IMR-90 (cell line): Measurements from ENCODE around the gene KCNG4. TPM values are rescaled to one million over a fixed set of nuclear protein-coding genes. Genes with fewer than 3 reads are reported as not detected.

Experiments
- ATAC-seq: fragments of 200-7000 bp; cut with Tn5 transposase; 2 replicates; pipeline ENCODE4 v1.9.1; 2020; ENCODE audit warnings: low read depth, mild to moderate bottlenecking, moderate library complexity
- BruUV-seq: library from RNA; stranded (reverse); fragments of 400-500 nt; replicated peaks from 2 replicates; lab custom pipeline; 2021; lab: Mats Ljungman, UMichigan
- CTCF ChIA-PET: fragments of 300-600 bp; formaldehyde crosslinking; extraction: SDS; loops from one replicate; lab custom pipeline; 2021; ENCODE audit warnings: antibody characterized with exemption; lab: Yijun Ruan, JAX
- POLR2A ChIA-PET: fragments of 300-600 bp; sonication (Branson Sonifier 250); formaldehyde crosslinking; loops from one replicate; lab custom pipeline; 2022; ENCODE audit warnings: antibody characterized with exemption; ENCODE audit not compliant: unreplicated experiment; lab: Charles Lee
- DNase-seq: peaks from one replicate; pipeline ENCODE4 v3.0.0; 2013
- H2AFZ ChIP-seq: replicated peaks from 2 replicates; pipeline ENCODE3; 2013; ENCODE audit warnings: low read length, mild to moderate bottlenecking; ENCODE audit not compliant: poor library complexity
- H2AK5ac ChIP-seq: 2 replicates; pipeline ENCODE4 v1.6.1; 2013; ENCODE audit warnings: low read depth, low read length, inconsistent platforms
- H2AK9ac ChIP-seq: replicated peaks from 2 replicates; pipeline ENCODE3; 2013; ENCODE audit warnings: mild to moderate bottlenecking, low read depth, low read length, moderate library complexity; ENCODE audit not compliant: poor library complexity
- H2BK120ac ChIP-seq: 2 replicates; pipeline ENCODE4 v1.6.1; 2013; ENCODE audit warnings: low read depth, low read length, inconsistent platforms
- H2BK15ac ChIP-seq: 3 replicates; pipeline ENCODE4 v1.6.1; 2013; ENCODE audit warnings: low read depth, low read length, inconsistent platforms
- H2BK20ac ChIP-seq: 2 replicates; pipeline ENCODE4 v1.6.1; 2013; ENCODE audit warnings: low read depth, mild to moderate bottlenecking, inconsistent platforms, low read length, moderate library complexity
- H2BK5ac ChIP-seq: 2 replicates; pipeline ENCODE4 v1.6.1; 2013; ENCODE audit warnings: mild to moderate bottlenecking, low read depth, low read length, inconsistent platforms; ENCODE audit not compliant: poor library complexity, severe bottlenecking
- H3K14ac ChIP-seq: replicated peaks from 2 replicates; pipeline ENCODE4 v1.6.1; 2013; ENCODE audit warnings: low read depth, low read length, inconsistent platforms
- H3K18ac ChIP-seq: 2 replicates; pipeline ENCODE4 v1.6.1; 2013; ENCODE audit warnings: low read depth, low read length, control low read depth
- H3K23ac ChIP-seq: 2 replicates; pipeline ENCODE4 v1.6.1; 2013; ENCODE audit warnings: low read depth, low read length, inconsistent platforms
- H3K27ac ChIP-seq: 2 replicates; pipeline ENCODE4 v1.5.1; 2013; ENCODE audit warnings: mild to moderate bottlenecking, control low read depth, low read length; ENCODE audit not compliant: insufficient read depth
- H3K27me3 ChIP-seq: 2 replicates; pipeline ENCODE4 v1.6.1; 2013; ENCODE audit warnings: low read length; ENCODE audit not compliant: control insufficient read depth, insufficient read depth
- H3K36me3 ChIP-seq: 2 replicates; pipeline ENCODE4 v1.6.1; 2013; ENCODE audit warnings: low read length, mixed read lengths; ENCODE audit not compliant: control insufficient read depth, insufficient read depth
- H3K4ac ChIP-seq: 2 replicates; pipeline ENCODE4 v1.6.1; 2013; ENCODE audit warnings: low read depth, low read length, inconsistent platforms
- H3K4me1 ChIP-seq: 2 replicates; pipeline ENCODE4 v1.6.1; 2013; ENCODE audit warnings: low read length, mixed read lengths; ENCODE audit not compliant: control insufficient read depth, insufficient read depth
- H3K4me2 ChIP-seq: 2 replicates; pipeline ENCODE4 v1.6.1; 2013; ENCODE audit warnings: low read depth, mild to moderate bottlenecking, control low read depth, low read length, moderate library complexity
- H3K4me3 ChIP-seq: 2 replicates; pipeline ENCODE4 v1.5.1; 2013; ENCODE audit warnings: low read depth, mild to moderate bottlenecking, control low read depth, low read length, moderate library complexity; ENCODE audit not compliant: insufficient read depth
- H3K56ac ChIP-seq: 2 replicates; pipeline ENCODE4 v1.6.1; 2013; ENCODE audit warnings: low read length, inconsistent platforms; ENCODE audit not compliant: insufficient read depth; ENCODE audit errors: extremely low read depth
- H3K79me1 ChIP-seq, 2 experiments: 2 replicates each; pipeline ENCODE4 v1.6.1; 2013; ENCODE audit warnings: low read length in 2 of 2, inconsistent platforms in 1 of 2, low read depth in 1 of 2
- H3K9ac ChIP-seq: 2 replicates; pipeline ENCODE4 v1.6.1; 2013; ENCODE audit warnings: low read depth, low read length, control low read depth
- H3K9me1 ChIP-seq: 2 replicates; pipeline ENCODE4 v1.6.1; 2013; ENCODE audit warnings: low read length, inconsistent platforms; ENCODE audit not compliant: insufficient read depth
- H3K9me3 ChIP-seq: 2 replicates; pipeline ENCODE4 v1.6.1; 2013; ENCODE audit warnings: low read length; ENCODE audit not compliant: control insufficient read depth, insufficient read depth
- H4K20me1 ChIP-seq: 2 replicates; pipeline ENCODE4 v1.6.1; 2013; ENCODE audit warnings: low read length, inconsistent platforms; ENCODE audit not compliant: insufficient read depth
- H4K5ac ChIP-seq: 2 replicates; pipeline ENCODE4 v1.6.1; 2013; ENCODE audit warnings: mild to moderate bottlenecking, low read depth, low read length, control low read depth
- H4K8ac ChIP-seq, 2 experiments: 2 replicates each; pipeline ENCODE4 v1.6.1; 2013; ENCODE audit warnings: low read depth in 2 of 2, low read length in 2 of 2, control low read depth in 1 of 2, inconsistent platforms in 1 of 2
- H4K91ac ChIP-seq: 2 replicates; pipeline ENCODE4 v1.6.1; 2013; ENCODE audit warnings: low read depth, low read length, inconsistent platforms; ENCODE audit not compliant: insufficient read depth
- BHLHE40 ChIP-seq: fragments of 150-350 bp; IDR thresholded peaks from 2 replicates; pipeline ENCODE4 v1.6.1; 2016; ENCODE audit warnings: mild to moderate bottlenecking, low read depth, low read length
- CEBPB ChIP-seq: IDR thresholded peaks from 2 replicates; pipeline ENCODE4 v1.6.1; 2012; ENCODE audit warnings: low read depth, low read length, improper control_type of control experiment
- CHD1 ChIP-seq: IDR thresholded peaks from 2 replicates; pipeline ENCODE4 v1.6.1; 2012; ENCODE audit warnings: low read depth, low read length, improper control_type of control experiment
- FOS ChIP-seq: fragments of 150-350 bp; IDR thresholded peaks from 2 replicates; pipeline ENCODE4 v1.6.1; 2016; ENCODE audit warnings: low read depth, low read length
- MAFK ChIP-seq: IDR thresholded peaks from 2 replicates; pipeline ENCODE4 v1.6.1; 2012; ENCODE audit warnings: low read depth, low read length, improper control_type of control experiment
- MAZ ChIP-seq: IDR thresholded peaks from 2 replicates; pipeline ENCODE4 v1.6.1; 2012; ENCODE audit warnings: low read depth, mild to moderate bottlenecking, low read length, improper control_type of control experiment, moderate library complexity, borderline replicate concordance
- MXI1 ChIP-seq: IDR thresholded peaks from 2 replicates; pipeline ENCODE4 v1.6.1; 2012; ENCODE audit warnings: low read depth, mild to moderate bottlenecking, low read length, moderate library complexity, borderline replicate concordance
- NFE2L2 ChIP-seq: fragments of 150-350 bp; IDR thresholded peaks from 2 replicates; pipeline ENCODE4 v1.6.1; 2016; ENCODE audit warnings: low read depth, mild to moderate bottlenecking, low read length
- POLR2A ChIP-seq: IDR thresholded peaks from 2 replicates; pipeline ENCODE4 v1.6.1; 2012; ENCODE audit warnings: mild to moderate bottlenecking, low read depth, low read length
- RAD21 ChIP-seq: IDR thresholded peaks from 2 replicates; pipeline ENCODE4 v1.6.1; 2012; ENCODE audit warnings: low read length, improper control_type of control experiment
- RCOR1 ChIP-seq: IDR thresholded peaks from 2 replicates; pipeline ENCODE4 v1.6.1; 2012; ENCODE audit warnings: mild to moderate bottlenecking, low read length, improper control_type of control experiment; ENCODE audit not compliant: insufficient replicate concordance
- RFX5 ChIP-seq: IDR thresholded peaks from 2 replicates; pipeline ENCODE4 v1.8.0; 2012; ENCODE audit warnings: low read depth, mild to moderate bottlenecking, low read length, moderate library complexity
- SMC3 ChIP-seq: fragments of 150-350 bp; IDR thresholded peaks from 2 replicates; pipeline ENCODE4 v1.6.1; 2016; ENCODE audit warnings: low read depth, mild to moderate bottlenecking, antibody characterized with exemption, low read length, moderate library complexity
- WGBS, 2 experiments: methylation state at CpG; one replicate each; pipeline versions ENCODE4 v1.1.5 to v1.1.7; 2013; ENCODE audit warnings: missing lambda C conversion rate in 2 of 2; ENCODE audit not compliant: insufficient read length in 1 of 2; ENCODE audit errors: extremely low coverage in 2 of 2; 5-methylcytosine and 5-hydroxymethylcytosine counted together
- dilution Hi-C: fragments of 300-500 bp; cut with HindIII; formaldehyde crosslinking; loops from one replicate; pipeline ENCODE4 v1.14.3; 2018; ENCODE audit warnings: low sequenced_read_pairs; ENCODE audit not compliant: unreplicated experiment
- in situ Hi-C: fragments of 300-500 bp; cut with MboI; formaldehyde crosslinking; loops from 3 replicates; pipeline ENCODE4 v1.14.3; 2019; ENCODE audit warnings: low sequenced_read_pairs, inconsistent platforms, mixed read lengths
- intact Hi-C: fragments of 100-400 bp; cut with micrococcal nuclease; formaldehyde crosslinking; loops from 2 replicates; pipeline ENCODE4 v1.10.0; 2022
- polyA plus RNA-seq, 3 experiments: library from polyadenylated mRNA; depleted of rRNA; stranded (reverse); fragments of >200 nt; gene quantifications; 2 replicates each; pipeline ENCODE4 v1.2.3, GENCODE V29; 2012; ENCODE audit warnings: low replicate concordance in 1 of 3
- total RNA-seq: library from RNA; depleted of rRNA; stranded (reverse); fragments of >200 nt; gene quantifications from 2 replicates; pipeline ENCODE4 v1.2.3, GENCODE V29; 2012
- TF ChIP-seq, protein P1 (sequence below): fragments of 150-350 bp; IDR thresholded peaks from 2 replicates; pipeline ENCODE4 v1.6.1; 2016; ENCODE audit warnings: low read depth, mild to moderate bottlenecking, low read length, moderate library complexity, borderline replicate concordance
- TF ChIP-seq, protein P2 (sequence below): conservative IDR thresholded peaks from 2 replicates; pipeline ENCODE4 v1.5.1; 2012; ENCODE audit warnings: mild to moderate bottlenecking, low read depth, low read length, improper control_type of control experiment
- TF ChIP-seq, protein P3 (sequence below): fragments of 150-350 bp; IDR thresholded peaks from 2 replicates; pipeline ENCODE4 v1.6.1; 2017; ENCODE audit warnings: mild to moderate bottlenecking, antibody characterized with exemption, low read length, low read depth

The KCNG4 gene
- total and polyA plus RNA-seq, 2 of the 4 experiments (the other 2 are of a cell fraction) = not detected

DNA sequence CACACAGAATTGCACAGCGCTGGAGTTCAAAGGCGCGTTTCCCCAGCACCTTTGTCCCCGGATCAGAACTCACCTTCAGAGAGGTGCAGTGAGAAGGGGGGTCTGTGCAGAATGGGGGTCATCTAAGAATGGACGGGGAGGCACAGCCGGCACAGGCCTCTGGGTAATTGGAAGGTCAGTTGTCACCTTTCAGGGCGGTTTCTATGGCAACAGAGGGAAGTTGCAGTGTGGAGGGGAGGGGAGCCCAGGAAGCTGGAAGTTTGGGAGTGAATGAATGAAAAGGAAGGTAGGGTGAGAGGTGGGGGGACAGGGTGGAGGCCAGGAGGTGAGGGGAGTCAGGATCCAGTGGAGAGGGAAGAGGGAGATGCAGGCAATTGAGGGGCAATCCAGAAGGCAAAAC, 12.4 kb upstream of the KCNG4 start:
- Histone ChIP-seq H3K4me1 (no peaks in the 10 kb centered on the region), H2AK9ac (no peak overlapping the region), H4K20me1 (no peaks in the 10 kb centered on the region), H3K18ac (no peak overlapping the region), H4K5ac (no peak overlapping the region), H3K23ac (no peak overlapping the region), H2BK5ac (no peak overlapping the region), H4K91ac (no peak overlapping the region), H3K4ac (no peak overlapping the region), H3K4me3 (no peak overlapping the region), H2BK120ac (no peak overlapping the region), H3K4me2 (no peak overlapping the region), H2AK5ac (no peak overlapping the region), H3K9ac (no peak overlapping the region), H3K14ac (no peak overlapping the region), H3K36me3 (no peaks in the 10 kb centered on the region), H2BK15ac (no peak overlapping the region), H3K79me1 (no peaks in the 10 kb centered on the region), H4K8ac (no peak overlapping the region), H2AFZ (no peak overlapping the region), H2BK20ac (no peak overlapping the region), H3K27ac (no peak overlapping the region), H3K9me3 (peaks cover 8% of the 10 kb centered on the region), H3K56ac (no peak overlapping the region), H3K9me1 (no peaks in the 10 kb centered on the region), H3K27me3 (peaks cover 67% of the 10 kb centered on the region)
- CTCF ChIA-PET = no interaction called here
- no peak for DNase-seq
- 59% methylated on average over 2 of the region's 7 CpGs; no CpG with 5 or more reads in 1 of the 2 experiments for whole genome bisulfite sequencing, 2 experiments
- TF ChIP-seq MAFK (no peak), CHD1 (no peak), MXI1 (no peak), RAD21 (no peak), POLR2A (no peak), RFX5 (no peak), BHLHE40 (no peak), FOS (no peak), NFE2L2 (no peak), RCOR1 (no peak), SMC3 (no peak), CEBPB (no peak), MAZ (no peak)
- TF ChIP-seq, protein P1, sequence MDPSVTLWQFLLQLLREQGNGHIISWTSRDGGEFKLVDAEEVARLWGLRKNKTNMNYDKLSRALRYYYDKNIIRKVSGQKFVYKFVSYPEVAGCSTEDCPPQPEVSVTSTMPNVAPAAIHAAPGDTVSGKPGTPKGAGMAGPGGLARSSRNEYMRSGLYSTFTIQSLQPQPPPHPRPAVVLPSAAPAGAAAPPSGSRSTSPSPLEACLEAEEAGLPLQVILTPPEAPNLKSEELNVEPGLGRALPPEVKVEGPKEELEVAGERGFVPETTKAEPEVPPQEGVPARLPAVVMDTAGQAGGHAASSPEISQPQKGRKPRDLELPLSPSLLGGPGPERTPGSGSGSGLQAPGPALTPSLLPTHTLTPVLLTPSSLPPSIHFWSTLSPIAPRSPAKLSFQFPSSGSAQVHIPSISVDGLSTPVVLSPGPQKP = no peak
- TF ChIP-seq, protein P2, sequence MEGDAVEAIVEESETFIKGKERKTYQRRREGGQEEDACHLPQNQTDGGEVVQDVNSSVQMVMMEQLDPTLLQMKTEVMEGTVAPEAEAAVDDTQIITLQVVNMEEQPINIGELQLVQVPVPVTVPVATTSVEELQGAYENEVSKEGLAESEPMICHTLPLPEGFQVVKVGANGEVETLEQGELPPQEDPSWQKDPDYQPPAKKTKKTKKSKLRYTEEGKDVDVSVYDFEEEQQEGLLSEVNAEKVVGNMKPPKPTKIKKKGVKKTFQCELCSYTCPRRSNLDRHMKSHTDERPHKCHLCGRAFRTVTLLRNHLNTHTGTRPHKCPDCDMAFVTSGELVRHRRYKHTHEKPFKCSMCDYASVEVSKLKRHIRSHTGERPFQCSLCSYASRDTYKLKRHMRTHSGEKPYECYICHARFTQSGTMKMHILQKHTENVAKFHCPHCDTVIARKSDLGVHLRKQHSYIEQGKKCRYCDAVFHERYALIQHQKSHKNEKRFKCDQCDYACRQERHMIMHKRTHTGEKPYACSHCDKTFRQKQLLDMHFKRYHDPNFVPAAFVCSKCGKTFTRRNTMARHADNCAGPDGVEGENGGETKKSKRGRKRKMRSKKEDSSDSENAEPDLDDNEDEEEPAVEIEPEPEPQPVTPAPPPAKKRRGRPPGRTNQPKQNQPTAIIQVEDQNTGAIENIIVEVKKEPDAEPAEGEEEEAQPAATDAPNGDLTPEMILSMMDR = no peak
- TF ChIP-seq, protein P3, sequence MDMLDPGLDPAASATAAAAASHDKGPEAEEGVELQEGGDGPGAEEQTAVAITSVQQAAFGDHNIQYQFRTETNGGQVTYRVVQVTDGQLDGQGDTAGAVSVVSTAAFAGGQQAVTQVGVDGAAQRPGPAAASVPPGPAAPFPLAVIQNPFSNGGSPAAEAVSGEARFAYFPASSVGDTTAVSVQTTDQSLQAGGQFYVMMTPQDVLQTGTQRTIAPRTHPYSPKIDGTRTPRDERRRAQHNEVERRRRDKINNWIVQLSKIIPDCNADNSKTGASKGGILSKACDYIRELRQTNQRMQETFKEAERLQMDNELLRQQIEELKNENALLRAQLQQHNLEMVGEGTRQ = no peak
- intact Hi-C loops = no loop called here
- no TSS peak for BruUV-seq
- POLR2A ChIA-PET = no interaction called here
- dilution Hi-C loops = no loop called here
- no peak for ATAC-seq
- in situ Hi-C loops = no loop called here
